IMR-90 (cell line): ENCODE data around the gene FTL. TPM values are rescaled to one million over a fixed set of nuclear protein-coding genes. Genes with fewer than 3 reads are reported as not detected.
A peak's percentile ranks its signal among the peaks of the same experiment; 100 is the strongest.

ENCODE experiments used
- ATAC-seq: fragments of 200-7000 bp; cut with Tn5 transposase; 2 replicates; pipeline ENCODE4 v1.9.1; 2020; ENCODE audit warnings: low read depth, mild to moderate bottlenecking, moderate library complexity
- BruUV-seq: library from RNA; stranded (reverse); fragments of 400-500 nt; replicated peaks from 2 replicates; lab custom pipeline; 2021; lab: Mats Ljungman, UMichigan
- CTCF ChIA-PET: fragments of 300-600 bp; formaldehyde crosslinking; extraction: SDS; loops from one replicate; lab custom pipeline; 2021; ENCODE audit warnings: antibody characterized with exemption; lab: Yijun Ruan, JAX
- POLR2A ChIA-PET: fragments of 300-600 bp; sonication (Branson Sonifier 250); formaldehyde crosslinking; loops from one replicate; lab custom pipeline; 2022; ENCODE audit warnings: antibody characterized with exemption; ENCODE audit not compliant: unreplicated experiment; lab: Charles Lee
- DNase-seq: peaks from one replicate; pipeline ENCODE4 v3.0.0; 2013
- H2AFZ ChIP-seq: replicated peaks from 2 replicates; pipeline ENCODE3; 2013; ENCODE audit warnings: low read length, mild to moderate bottlenecking; ENCODE audit not compliant: poor library complexity
- H2AK5ac ChIP-seq: 2 replicates; pipeline ENCODE4 v1.6.1; 2013; ENCODE audit warnings: low read depth, low read length, inconsistent platforms
- H2AK9ac ChIP-seq: replicated peaks from 2 replicates; pipeline ENCODE3; 2013; ENCODE audit warnings: mild to moderate bottlenecking, low read depth, low read length, moderate library complexity; ENCODE audit not compliant: poor library complexity
- H2BK120ac ChIP-seq: 2 replicates; pipeline ENCODE4 v1.6.1; 2013; ENCODE audit warnings: low read depth, low read length, inconsistent platforms
- H2BK15ac ChIP-seq: 3 replicates; pipeline ENCODE4 v1.6.1; 2013; ENCODE audit warnings: low read depth, low read length, inconsistent platforms
- H2BK20ac ChIP-seq: 2 replicates; pipeline ENCODE4 v1.6.1; 2013; ENCODE audit warnings: low read depth, mild to moderate bottlenecking, inconsistent platforms, low read length, moderate library complexity
- H2BK5ac ChIP-seq: 2 replicates; pipeline ENCODE4 v1.6.1; 2013; ENCODE audit warnings: mild to moderate bottlenecking, low read depth, low read length, inconsistent platforms; ENCODE audit not compliant: poor library complexity, severe bottlenecking
- H3K14ac ChIP-seq: replicated peaks from 2 replicates; pipeline ENCODE4 v1.6.1; 2013; ENCODE audit warnings: low read depth, low read length, inconsistent platforms
- H3K18ac ChIP-seq: 2 replicates; pipeline ENCODE4 v1.6.1; 2013; ENCODE audit warnings: low read depth, low read length, control low read depth
- H3K23ac ChIP-seq: 2 replicates; pipeline ENCODE4 v1.6.1; 2013; ENCODE audit warnings: low read depth, low read length, inconsistent platforms
- H3K27ac ChIP-seq: 2 replicates; pipeline ENCODE4 v1.5.1; 2013; ENCODE audit warnings: mild to moderate bottlenecking, control low read depth, low read length; ENCODE audit not compliant: insufficient read depth
- H3K27me3 ChIP-seq: 2 replicates; pipeline ENCODE4 v1.6.1; 2013; ENCODE audit warnings: low read length; ENCODE audit not compliant: control insufficient read depth, insufficient read depth
- H3K36me3 ChIP-seq: 2 replicates; pipeline ENCODE4 v1.6.1; 2013; ENCODE audit warnings: low read length, mixed read lengths; ENCODE audit not compliant: control insufficient read depth, insufficient read depth
- H3K4ac ChIP-seq: 2 replicates; pipeline ENCODE4 v1.6.1; 2013; ENCODE audit warnings: low read depth, low read length, inconsistent platforms
- H3K4me1 ChIP-seq: 2 replicates; pipeline ENCODE4 v1.6.1; 2013; ENCODE audit warnings: low read length, mixed read lengths; ENCODE audit not compliant: control insufficient read depth, insufficient read depth
- H3K4me2 ChIP-seq: 2 replicates; pipeline ENCODE4 v1.6.1; 2013; ENCODE audit warnings: low read depth, mild to moderate bottlenecking, control low read depth, low read length, moderate library complexity
- H3K4me3 ChIP-seq: 2 replicates; pipeline ENCODE4 v1.5.1; 2013; ENCODE audit warnings: low read depth, mild to moderate bottlenecking, control low read depth, low read length, moderate library complexity; ENCODE audit not compliant: insufficient read depth
- H3K56ac ChIP-seq: 2 replicates; pipeline ENCODE4 v1.6.1; 2013; ENCODE audit warnings: low read length, inconsistent platforms; ENCODE audit not compliant: insufficient read depth; ENCODE audit errors: extremely low read depth
- H3K79me1 ChIP-seq, 2 experiments: 2 replicates each; pipeline ENCODE4 v1.6.1; 2013; ENCODE audit warnings: low read length in 2 of 2, inconsistent platforms in 1 of 2, low read depth in 1 of 2
- H3K9ac ChIP-seq: 2 replicates; pipeline ENCODE4 v1.6.1; 2013; ENCODE audit warnings: low read depth, low read length, control low read depth
- H3K9me1 ChIP-seq: 2 replicates; pipeline ENCODE4 v1.6.1; 2013; ENCODE audit warnings: low read length, inconsistent platforms; ENCODE audit not compliant: insufficient read depth
- H3K9me3 ChIP-seq: 2 replicates; pipeline ENCODE4 v1.6.1; 2013; ENCODE audit warnings: low read length; ENCODE audit not compliant: control insufficient read depth, insufficient read depth
- H4K20me1 ChIP-seq: 2 replicates; pipeline ENCODE4 v1.6.1; 2013; ENCODE audit warnings: low read length, inconsistent platforms; ENCODE audit not compliant: insufficient read depth
- H4K5ac ChIP-seq: 2 replicates; pipeline ENCODE4 v1.6.1; 2013; ENCODE audit warnings: mild to moderate bottlenecking, low read depth, low read length, control low read depth
- H4K8ac ChIP-seq, 2 experiments: 2 replicates each; pipeline ENCODE4 v1.6.1; 2013; ENCODE audit warnings: low read depth in 2 of 2, low read length in 2 of 2, control low read depth in 1 of 2, inconsistent platforms in 1 of 2
- H4K91ac ChIP-seq: 2 replicates; pipeline ENCODE4 v1.6.1; 2013; ENCODE audit warnings: low read depth, low read length, inconsistent platforms; ENCODE audit not compliant: insufficient read depth
- MAFK ChIP-seq: IDR thresholded peaks from 2 replicates; pipeline ENCODE4 v1.6.1; 2012; ENCODE audit warnings: low read depth, low read length, improper control_type of control experiment
- RAD21 ChIP-seq: IDR thresholded peaks from 2 replicates; pipeline ENCODE4 v1.6.1; 2012; ENCODE audit warnings: low read length, improper control_type of control experiment
- SMC3 ChIP-seq: fragments of 150-350 bp; IDR thresholded peaks from 2 replicates; pipeline ENCODE4 v1.6.1; 2016; ENCODE audit warnings: low read depth, mild to moderate bottlenecking, antibody characterized with exemption, low read length, moderate library complexity
- WGBS, 2 experiments: methylation state at CpG; one replicate each; pipeline versions ENCODE4 v1.1.5 to v1.1.7; 2013; ENCODE audit warnings: missing lambda C conversion rate in 2 of 2; ENCODE audit not compliant: insufficient read length in 1 of 2; ENCODE audit errors: extremely low coverage in 2 of 2; 5-methylcytosine and 5-hydroxymethylcytosine counted together
- dilution Hi-C: fragments of 300-500 bp; cut with HindIII; formaldehyde crosslinking; loops from one replicate; pipeline ENCODE4 v1.14.3; 2018; ENCODE audit warnings: low sequenced_read_pairs; ENCODE audit not compliant: unreplicated experiment
- in situ Hi-C: fragments of 300-500 bp; cut with MboI; formaldehyde crosslinking; loops from 3 replicates; pipeline ENCODE4 v1.14.3; 2019; ENCODE audit warnings: low sequenced_read_pairs, inconsistent platforms, mixed read lengths
- intact Hi-C: fragments of 100-400 bp; cut with micrococcal nuclease; formaldehyde crosslinking; loops from 2 replicates; pipeline ENCODE4 v1.10.0; 2022
- polyA plus RNA-seq, 3 experiments: library from polyadenylated mRNA; depleted of rRNA; stranded (reverse); fragments of >200 nt; gene quantifications; 2 replicates each; pipeline ENCODE4 v1.2.3, GENCODE V29; 2012; ENCODE audit warnings: low replicate concordance in 1 of 3
- total RNA-seq: library from RNA; depleted of rRNA; stranded (reverse); fragments of >200 nt; gene quantifications from 2 replicates; pipeline ENCODE4 v1.2.3, GENCODE V29; 2012
- TF ChIP-seq, protein P1 (sequence below): conservative IDR thresholded peaks from 2 replicates; pipeline ENCODE4 v1.5.1; 2012; ENCODE audit warnings: mild to moderate bottlenecking, low read depth, low read length, improper control_type of control experiment

Gene FTL
- total and polyA plus RNA-seq, 2 of the 4 experiments (the other 2 are of a cell fraction), result 1,057 to 2,944 TPM

DNA sequence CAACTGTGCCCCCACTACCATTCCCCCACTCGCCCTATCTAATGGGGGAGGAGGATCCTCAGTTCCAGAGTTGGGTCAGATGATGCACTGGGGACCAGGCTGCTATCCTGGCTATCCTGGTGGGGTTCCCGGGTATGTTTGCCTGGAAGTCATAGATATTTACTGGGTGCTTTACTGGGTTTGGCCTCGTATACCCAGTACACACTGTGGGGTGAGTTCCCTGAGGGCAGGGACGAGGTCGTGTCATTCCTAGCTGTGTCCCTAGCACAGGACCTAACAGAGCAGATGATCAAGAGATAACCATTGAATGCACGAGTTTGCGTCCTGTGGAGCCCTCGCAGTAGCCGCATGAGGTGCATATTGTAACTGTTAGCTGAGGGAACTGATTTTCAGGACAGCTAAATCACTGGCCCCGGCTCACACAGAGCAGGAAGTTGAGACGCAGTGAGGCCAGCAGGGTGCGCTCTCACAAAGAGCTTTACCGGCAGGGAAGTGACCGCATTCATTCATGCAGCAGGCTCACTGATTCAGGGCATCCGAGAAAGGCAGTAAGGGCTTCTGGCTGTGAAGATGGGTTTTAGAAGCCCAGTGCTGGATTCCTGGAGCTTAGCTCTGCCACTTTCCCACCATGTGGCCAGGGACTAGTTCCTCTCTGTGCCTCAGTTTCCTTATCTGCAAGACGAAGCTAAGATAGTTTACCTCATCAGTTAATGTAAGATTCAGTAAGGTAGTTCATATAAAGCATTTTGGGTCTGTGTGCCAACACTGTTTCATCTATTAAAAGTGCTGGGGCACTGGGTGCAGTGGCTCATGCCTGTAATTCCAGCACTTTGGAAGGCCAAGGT is 34.6 kb downstream of the FTL start:
- in situ Hi-C loops (no loop called here), dilution Hi-C loops (no loop called here), intact Hi-C loops (loop anchor here (10.0 kb wide), 1 partner anchor 205 kb away; no protein-coding TSS in a partner anchor)
- Histone ChIP-seq H2AFZ (peak overlapping the region; percentile 53), H4K5ac (no peak overlapping the region), H3K56ac (no peak overlapping the region), H3K4me2 (no peak overlapping the region), H3K9ac (no peak overlapping the region), H3K14ac (no peak overlapping the region), H2BK15ac (no peak overlapping the region), H2BK5ac (no peak overlapping the region), H2BK120ac (no peak overlapping the region), H3K9me3 (no peaks in the 10 kb centered on the region), H2AK9ac (peak overlapping the region; percentile 35), H4K8ac (no peak overlapping the region), H3K36me3 (peaks cover 12% of the 10 kb centered on the region), H4K91ac (no peak overlapping the region), H3K23ac (no peak overlapping the region), H3K79me1 (peaks cover 3 to 57% of the 10 kb centered on the region in 2 experiments; a peak in 3 of 4 replicates), H3K9me1 (no peaks in the 10 kb centered on the region), H3K27me3 (no peaks in the 10 kb centered on the region), H4K20me1 (peaks cover 19% of the 10 kb centered on the region), H3K4me1 (peaks cover 2% of the 10 kb centered on the region; the same call in 1 of the 2 replicates), H3K4ac (no peak overlapping the region), H3K4me3 (no peak overlapping the region), H2BK20ac (no peak overlapping the region), H2AK5ac (0 out of 2 replicates have a peak overlapping the region, but pooled peaks have one; percentile 61), H3K27ac (no peak overlapping the region), H3K18ac (no peak overlapping the region)
- no TSS peak for BruUV-seq
- WGBS, 2 experiments, result 58% methylated on average over 11 of the region's 16 CpGs; no CpG with 5 or more reads in 1 of the 2 experiments
- CTCF ChIA-PET, result interaction anchor here (0.5 to 1.9 kb wide), 8 partner anchors 8 to 98 kb away, joined by 3 to 7 read pairs (median 4); no protein-coding TSS in a partner anchor
- ATAC-seq, result peak; percentile 96
- TF ChIP-seq, protein P1, sequence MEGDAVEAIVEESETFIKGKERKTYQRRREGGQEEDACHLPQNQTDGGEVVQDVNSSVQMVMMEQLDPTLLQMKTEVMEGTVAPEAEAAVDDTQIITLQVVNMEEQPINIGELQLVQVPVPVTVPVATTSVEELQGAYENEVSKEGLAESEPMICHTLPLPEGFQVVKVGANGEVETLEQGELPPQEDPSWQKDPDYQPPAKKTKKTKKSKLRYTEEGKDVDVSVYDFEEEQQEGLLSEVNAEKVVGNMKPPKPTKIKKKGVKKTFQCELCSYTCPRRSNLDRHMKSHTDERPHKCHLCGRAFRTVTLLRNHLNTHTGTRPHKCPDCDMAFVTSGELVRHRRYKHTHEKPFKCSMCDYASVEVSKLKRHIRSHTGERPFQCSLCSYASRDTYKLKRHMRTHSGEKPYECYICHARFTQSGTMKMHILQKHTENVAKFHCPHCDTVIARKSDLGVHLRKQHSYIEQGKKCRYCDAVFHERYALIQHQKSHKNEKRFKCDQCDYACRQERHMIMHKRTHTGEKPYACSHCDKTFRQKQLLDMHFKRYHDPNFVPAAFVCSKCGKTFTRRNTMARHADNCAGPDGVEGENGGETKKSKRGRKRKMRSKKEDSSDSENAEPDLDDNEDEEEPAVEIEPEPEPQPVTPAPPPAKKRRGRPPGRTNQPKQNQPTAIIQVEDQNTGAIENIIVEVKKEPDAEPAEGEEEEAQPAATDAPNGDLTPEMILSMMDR, result peak; percentile 71
- TF ChIP-seq RAD21 (peak; percentile 77), MAFK (no peak), SMC3 (peak; percentile 69)
- peak; percentile 67 for DNase-seq
- POLR2A ChIA-PET, result no interaction called here
